GM23338 (cell line): ENCODE data around the gene HSP90AB1. TPM values are rescaled to one million over a fixed set of nuclear protein-coding genes. Genes with fewer than 3 reads are reported as not detected.

ENCODE experiments used
- ATAC-seq: fragments of 200-7000 bp; cut with Tn5 transposase; 3 replicates; pipeline ENCODE4 v1.9.1; 2020
- DNase-seq: peaks from one replicate; pipeline ENCODE4 v3.0.0-alpha.2; 2015; ENCODE audit warnings: low spot score
- H2AFZ ChIP-seq: fragments of 200-600 bp; sonication (generic); 2 replicates; pipeline ENCODE4 v1.8.0; 2016; ENCODE audit warnings: antibody characterized with exemption, mild to moderate bottlenecking, moderate library complexity
- H3F3A ChIP-seq: fragments of 200-600 bp; sonication (generic); replicated peaks from 2 replicates; pipeline ENCODE4 v1.8.0; 2017; ENCODE audit warnings: antibody characterized with exemption, mixed run types, low read depth
- H3K27ac ChIP-seq: fragments of 200-600 bp; sonication (generic); 2 replicates; pipeline ENCODE4 v1.6.1; 2016; ENCODE audit warnings: low read depth
- H3K27me3 ChIP-seq: fragments of 200-600 bp; sonication (generic); 2 replicates; pipeline ENCODE4 v1.8.0; 2016; ENCODE audit warnings: mild to moderate bottlenecking, mixed run types, moderate library complexity; ENCODE audit not compliant: insufficient read depth
- H3K36me3 ChIP-seq: fragments of 200-600 bp; sonication (generic); 2 replicates; pipeline ENCODE4 v1.8.0; 2016; ENCODE audit warnings: mild to moderate bottlenecking; ENCODE audit not compliant: insufficient read depth
- H3K4me1 ChIP-seq: fragments of 200-600 bp; sonication (generic); 2 replicates; pipeline ENCODE4 v1.8.0; 2016; ENCODE audit warnings: mild to moderate bottlenecking, moderate library complexity; ENCODE audit not compliant: insufficient read depth
- H3K4me2 ChIP-seq: fragments of 200-600 bp; sonication (generic); 2 replicates; pipeline ENCODE4 v1.7.1; 2017; ENCODE audit warnings: mixed run types
- H3K4me3 ChIP-seq: fragments of 200-600 bp; sonication (generic); 2 replicates; pipeline ENCODE4 v1.6.1; 2016; ENCODE audit warnings: mixed run types
- H3K79me2 ChIP-seq: fragments of 200-600 bp; sonication (generic); replicated peaks from 2 replicates; pipeline ENCODE4 v1.8.0; 2017; ENCODE audit warnings: mild to moderate bottlenecking; ENCODE audit not compliant: insufficient read depth
- H3K9me2 ChIP-seq: fragments of 200-600 bp; sonication (generic); 2 replicates; pipeline ENCODE4 v1.8.0; 2017; ENCODE audit not compliant: insufficient read depth
- H4K20me1 ChIP-seq: fragments of 200-600 bp; sonication (generic); replicated peaks from 2 replicates; pipeline ENCODE4 v1.8.0; 2017; ENCODE audit warnings: mild to moderate bottlenecking; ENCODE audit not compliant: insufficient read depth
- H3K27ac Mint-ChIP-seq: 2 replicates; pipeline ENCODE4 v1.8.0; 2020; ENCODE audit warnings: inconsistent platforms, mild to moderate bottlenecking, moderate library complexity, mixed read lengths
- H3K27me3 Mint-ChIP-seq: 3 replicates; pipeline ENCODE4 v1.8.0; 2022; ENCODE audit warnings: low read depth, mild to moderate bottlenecking, moderate library complexity, mixed read lengths, inconsistent platforms; ENCODE audit not compliant: insufficient read depth, poor library complexity
- H3K36me3 Mint-ChIP-seq: 3 replicates; pipeline ENCODE4 v1.8.0; 2021; ENCODE audit warnings: low read depth, mild to moderate bottlenecking, inconsistent platforms, moderate library complexity, mixed read lengths
- H3K4me1 Mint-ChIP-seq: 3 replicates; pipeline ENCODE4 v1.8.0; 2020; ENCODE audit warnings: mild to moderate bottlenecking, inconsistent platforms, mixed read lengths
- H3K4me3 Mint-ChIP-seq: 3 replicates; pipeline ENCODE4 v1.8.0; 2021; ENCODE audit warnings: moderate library complexity, mild to moderate bottlenecking, inconsistent platforms, mixed read lengths
- H3K9me3 Mint-ChIP-seq: 3 replicates; pipeline ENCODE4 v1.8.0; 2020; ENCODE audit warnings: moderate library complexity, mild to moderate bottlenecking, inconsistent platforms, mixed read lengths
- CTCF ChIP-seq, 2 experiments: fragments of 200-600 bp in 1 of 2; sonication (generic) in 1 of 2; conservative IDR thresholded peaks; 2 replicates each; pipeline versions ENCODE4 v1.5.1 to v1.6.1; 2016 to 2017; ENCODE audit warnings: antibody characterized with exemption in 2 of 2, low read depth in 2 of 2, mild to moderate bottlenecking in 2 of 2, moderate library complexity in 1 of 2
- POLR2AphosphoS5 ChIP-seq: IDR thresholded peaks from 2 replicates; pipeline ENCODE4 v1.6.1; 2016; ENCODE audit warnings: antibody characterized with exemption, low read depth
- ZNF114 ChIP-seq: fragments of 250-450 bp; sonication (Bioruptor Pico); IDR thresholded peaks from 2 replicates; pipeline ENCODE4 v1.5.0; 2020; ENCODE audit warnings: mild to moderate bottlenecking, moderate library complexity
- polyA plus RNA-seq: library from polyadenylated mRNA; unstranded; fragments of >200 nt; fragmentation: Nextera tagmentation; extraction: Ambion mirVana; gene quantifications from 2 replicates; pipeline ENCODE4 v1.2.1, GENCODE V29; 2016
- total RNA-seq: library from RNA; depleted of rRNA; stranded (reverse); fragments of >200 nt; shearing (Covaris generic); gene quantifications from 2 replicates; pipeline ENCODE4 v1.2.3, GENCODE V29; 2014
- TF ChIP-seq, protein P1 (sequence below): IDR thresholded peaks from one replicate; pipeline ENCODE4 v1.6.1; 2018; ENCODE audit warnings: antibody characterized with exemption; ENCODE audit not compliant: unreplicated experiment

HSP90AB1 gene
- total and polyA plus RNA-seq, 2 experiments from 2014 or later = 1,425 to 2,361 TPM

DNA sequence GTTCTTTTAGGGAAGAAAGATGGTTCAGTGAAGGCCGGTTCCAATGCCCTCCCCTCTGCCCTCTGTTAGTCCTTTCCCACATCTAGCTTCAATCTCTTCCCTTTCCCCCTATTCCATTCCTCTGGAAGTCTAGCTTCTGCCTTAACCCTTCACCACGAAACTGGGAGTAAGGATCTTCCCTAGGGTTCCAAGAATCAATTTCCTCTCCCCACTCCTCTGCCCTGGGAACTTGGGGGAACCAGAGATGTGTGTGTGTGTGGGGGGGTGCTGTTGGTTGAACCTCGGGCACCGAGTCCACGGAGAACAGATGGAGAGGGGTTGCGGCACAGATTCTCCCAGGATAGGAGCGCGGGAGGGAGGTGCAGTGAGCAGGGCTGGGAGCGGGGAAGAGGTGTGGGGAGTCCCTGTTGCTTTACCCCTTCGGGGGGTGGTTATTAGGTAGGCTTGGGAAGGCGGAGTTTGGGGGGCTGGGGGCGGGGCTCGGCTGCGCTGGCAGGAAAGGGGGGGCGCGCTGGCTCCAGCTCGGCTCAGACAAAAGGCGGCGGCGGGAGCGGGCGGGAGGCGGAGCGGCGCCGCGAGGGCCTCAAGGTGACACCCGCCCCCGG is 23.1 kb downstream of the HSP90AB1 start, which contains the start of gene TMEM151B:
Gene TMEM151B, plus strand, starts transcription at position 530 of the 605 bp plus-strand sequence. CDS start 293 bp downstream, outside the sequence.
- Histone ChIP-seq H3K27ac (no peak within 1 kb of the TSS), H3K9me2 (no peaks in the 10 kb centered on the region), H4K20me1 (no peaks in the 10 kb centered on the region), H3K79me2 (no peaks in the 10 kb centered on the region), H3K4me1 (peaks cover 14% of the 10 kb centered on the region), H3F3A (0 out of 2 replicates have a peak, but pooled peaks cover 22% of the 10 kb centered on the region), H3K4me2 (peak within 1 kb of the TSS; percentile 87), H2AFZ (peak within 1 kb of the TSS; percentile 84; the same call in 1 of the 2 replicates), H3K27me3 (peaks cover 21% of the 10 kb centered on the region), H3K4me3 (peak within 1 kb of the TSS; percentile 65), H3K36me3 (no peaks in the 10 kb centered on the region)
- DNase-seq (peak; percentile 71), ATAC-seq (peak; percentile 7)
- H3K27me3 Mint-ChIP-seq = peaks cover 40% of the 10 kb centered on the region
- TF ChIP-seq CTCF (conservative IDR thresholded peaks at IDR 0.05; ENCODE audit: low read depth in 2 of 2) (no peak), POLR2AphosphoS5 (0 out of 2 replicates have a peak, but pooled peaks have one; percentile 35)
- H3K9me3 Mint-ChIP-seq = no peaks in the 10 kb centered on the region
- no peak within 1 kb of the TSS for H3K27ac Mint-ChIP-seq
- H3K36me3 Mint-ChIP-seq = peaks cover 6% of the 10 kb centered on the region; the same call in 2 of the 3 replicates
- peaks cover 41% of the 10 kb centered on the region for H3K4me1 Mint-ChIP-seq
- H3K4me3 Mint-ChIP-seq = peak within 1 kb of the TSS; percentile 83

GRCh38 chr6:44270526-44271405 is 23.9 kb downstream of the HSP90AB1 start:
- 0 out of 2 replicates have a peak, but pooled peaks cover 22% of the 10 kb centered on the region for H3F3A ChIP-seq
- 0 out of 2 replicates have a peak overlapping the region, but pooled peaks have one; percentile 18 for H2AFZ ChIP-seq
- Mint-ChIP-seq H3K27ac (no peak overlapping the region), H3K9me3 (no peaks in the 10 kb centered on the region), H3K36me3 (peaks cover 6% of the 10 kb centered on the region; the same call in 2 of the 3 replicates), H3K27me3 (peaks cover 38% of the 10 kb centered on the region), H3K4me1 (peaks cover 41% of the 10 kb centered on the region), H3K4me3 (peak overlapping the region; percentile 83)
- peak; percentile 35 for ATAC-seq
- H3K79me2 ChIP-seq = no peaks in the 10 kb centered on the region
- no peaks in the 10 kb centered on the region for H4K20me1 ChIP-seq
- H3K36me3 ChIP-seq = no peaks in the 10 kb centered on the region
- no peaks in the 10 kb centered on the region for H3K9me2 ChIP-seq
- peak; percentile 85 for DNase-seq
- peak overlapping the region; percentile 65 for H3K4me3 ChIP-seq
- H3K27me3 ChIP-seq = peaks cover 28% of the 10 kb centered on the region
- H3K4me2 ChIP-seq = peak overlapping the region; percentile 78
- H3K27ac ChIP-seq = no peak overlapping the region
- no peak for TF ChIP-seq ZNF114
- TF ChIP-seq, protein P1, sequence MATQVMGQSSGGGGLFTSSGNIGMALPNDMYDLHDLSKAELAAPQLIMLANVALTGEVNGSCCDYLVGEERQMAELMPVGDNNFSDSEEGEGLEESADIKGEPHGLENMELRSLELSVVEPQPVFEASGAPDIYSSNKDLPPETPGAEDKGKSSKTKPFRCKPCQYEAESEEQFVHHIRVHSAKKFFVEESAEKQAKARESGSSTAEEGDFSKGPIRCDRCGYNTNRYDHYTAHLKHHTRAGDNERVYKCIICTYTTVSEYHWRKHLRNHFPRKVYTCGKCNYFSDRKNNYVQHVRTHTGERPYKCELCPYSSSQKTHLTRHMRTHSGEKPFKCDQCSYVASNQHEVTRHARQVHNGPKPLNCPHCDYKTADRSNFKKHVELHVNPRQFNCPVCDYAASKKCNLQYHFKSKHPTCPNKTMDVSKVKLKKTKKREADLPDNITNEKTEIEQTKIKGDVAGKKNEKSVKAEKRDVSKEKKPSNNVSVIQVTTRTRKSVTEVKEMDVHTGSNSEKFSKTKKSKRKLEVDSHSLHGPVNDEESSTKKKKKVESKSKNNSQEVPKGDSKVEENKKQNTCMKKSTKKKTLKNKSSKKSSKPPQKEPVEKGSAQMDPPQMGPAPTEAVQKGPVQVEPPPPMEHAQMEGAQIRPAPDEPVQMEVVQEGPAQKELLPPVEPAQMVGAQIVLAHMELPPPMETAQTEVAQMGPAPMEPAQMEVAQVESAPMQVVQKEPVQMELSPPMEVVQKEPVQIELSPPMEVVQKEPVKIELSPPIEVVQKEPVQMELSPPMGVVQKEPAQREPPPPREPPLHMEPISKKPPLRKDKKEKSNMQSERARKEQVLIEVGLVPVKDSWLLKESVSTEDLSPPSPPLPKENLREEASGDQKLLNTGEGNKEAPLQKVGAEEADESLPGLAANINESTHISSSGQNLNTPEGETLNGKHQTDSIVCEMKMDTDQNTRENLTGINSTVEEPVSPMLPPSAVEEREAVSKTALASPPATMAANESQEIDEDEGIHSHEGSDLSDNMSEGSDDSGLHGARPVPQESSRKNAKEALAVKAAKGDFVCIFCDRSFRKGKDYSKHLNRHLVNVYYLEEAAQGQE = peak; percentile 71
- peaks cover 14% of the 10 kb centered on the region for H3K4me1 ChIP-seq
